Stimulated activated CD4-positive, alpha-beta T cell treated with anti-CD3 and anti-CD28 coated beads, Interleukin-2, amount 100 ng/mL, for 4 hours (primary cell): ENCODE measurements around the gene MARCO.

Experiments
- DNase-seq: peaks from one replicate; pipeline ENCODE4 v3.0.0-alpha.2; 2020; ENCODE audit warnings: low read depth

Gene MARCO

DNA sequence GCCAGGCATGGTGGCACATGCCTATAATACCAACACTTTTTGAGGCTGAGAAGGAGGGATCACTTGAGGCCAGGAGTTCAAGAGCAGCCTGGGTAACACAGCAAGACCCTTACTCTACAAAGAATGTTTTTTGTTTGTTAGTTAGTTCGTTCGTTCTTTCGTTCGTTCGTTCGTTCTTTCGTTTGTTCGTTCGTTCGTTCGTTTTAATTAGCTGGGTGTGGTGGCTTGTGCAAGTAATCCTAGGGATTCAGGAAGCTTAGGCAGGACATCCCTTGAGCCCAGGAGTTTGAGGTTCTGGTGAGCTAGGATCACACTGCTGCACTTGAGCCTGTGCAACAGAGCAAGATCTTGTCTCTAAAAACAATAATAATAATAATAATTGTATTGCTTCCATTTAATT is 98.7 kb downstream of the MARCO start:
- DNase-seq = no peak
